ENCODE data around the gene ANKS3.

The ANKS3 gene

DNA sequence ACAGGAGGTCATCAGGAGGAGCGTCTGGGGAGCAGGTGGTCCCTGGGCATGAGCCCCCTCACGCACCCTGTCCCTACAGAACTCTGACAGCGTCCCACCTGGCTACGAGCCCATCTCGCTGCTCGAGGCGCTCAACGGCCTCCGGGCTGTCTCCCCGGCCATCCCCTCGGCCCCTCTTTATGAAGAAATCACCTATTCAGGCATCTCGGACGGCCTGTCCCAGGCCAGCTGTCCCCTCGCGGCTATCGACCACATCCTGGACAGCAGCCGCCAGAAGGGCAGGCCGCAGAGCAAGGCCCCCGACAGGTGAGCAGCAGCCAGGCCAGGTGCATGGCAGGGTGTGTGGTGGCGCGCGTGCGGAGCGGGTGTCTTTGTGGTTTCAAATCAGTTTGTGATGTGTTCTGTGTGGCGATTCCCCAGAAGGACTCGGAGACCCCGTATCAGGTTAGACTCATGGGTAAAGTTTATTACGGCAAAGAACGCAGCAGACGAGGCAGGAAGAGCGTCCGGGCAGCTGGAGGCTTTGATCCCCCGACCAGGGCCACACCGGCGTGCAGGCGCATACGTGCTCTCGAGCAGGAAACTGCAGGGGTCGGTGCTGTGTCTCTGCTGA, 52.5 kb downstream of the ANKS3 start:
- TF ChIP-seq BHLHE40 (IDR thresholded peaks at IDR 0.05; ENCODE audit: borderline replicate concordance) (no peak), FOXK2 (IDR thresholded peaks at IDR 0.05) (no peak), CTBP1 (IDR thresholded peaks at IDR 0.05; ENCODE audit: borderline replicate concordance) (no peak), LEF1 (IDR thresholded peaks at IDR 0.05; ENCODE audit: borderline replicate concordance) (no peak), SP1 (IDR thresholded peaks at IDR 0.05) (no peak), ZNF384 (IDR thresholded peaks at IDR 0.05) (no peak), HDGF (IDR thresholded peaks at IDR 0.05; ENCODE audit: borderline replicate concordance) (no peak), ELF4 (IDR thresholded peaks at IDR 0.05) (no peak), FOXM1 (IDR thresholded peaks at IDR 0.05; ENCODE audit: borderline replicate concordance) (no peak), ARNT (IDR thresholded peaks at IDR 0.05) (no peak), FOXA1 (IDR thresholded peaks at IDR 0.05) (no peak), NFRKB (IDR thresholded peaks at IDR 0.05) (no peak), L3MBTL2 (conservative IDR thresholded peaks at IDR 0.05) (no peak), TARDBP (IDR thresholded peaks at IDR 0.05) (no peak), SUZ12 (IDR thresholded peaks at IDR 0.05) (no peak)
- TF ChIP-seq, protein P1, sequence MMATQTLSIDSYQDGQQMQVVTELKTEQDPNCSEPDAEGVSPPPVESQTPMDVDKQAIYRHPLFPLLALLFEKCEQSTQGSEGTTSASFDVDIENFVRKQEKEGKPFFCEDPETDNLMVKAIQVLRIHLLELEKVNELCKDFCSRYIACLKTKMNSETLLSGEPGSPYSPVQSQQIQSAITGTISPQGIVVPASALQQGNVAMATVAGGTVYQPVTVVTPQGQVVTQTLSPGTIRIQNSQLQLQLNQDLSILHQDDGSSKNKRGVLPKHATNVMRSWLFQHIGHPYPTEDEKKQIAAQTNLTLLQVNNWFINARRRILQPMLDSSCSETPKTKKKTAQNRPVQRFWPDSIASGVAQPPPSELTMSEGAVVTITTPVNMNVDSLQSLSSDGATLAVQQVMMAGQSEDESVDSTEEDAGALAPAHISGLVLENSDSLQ (IDR thresholded peaks at IDR 0.05) = no peak
- ChIA-PET CTCF (interaction anchor here (0.6 kb wide), 1 partner anchor 29 kb away, joined by 3 read pairs; no protein-coding TSS in a partner anchor), POLR2A (no interaction called here)
- no peak for DNase-seq (ENCODE audit: extremely low spot score)

DNA sequence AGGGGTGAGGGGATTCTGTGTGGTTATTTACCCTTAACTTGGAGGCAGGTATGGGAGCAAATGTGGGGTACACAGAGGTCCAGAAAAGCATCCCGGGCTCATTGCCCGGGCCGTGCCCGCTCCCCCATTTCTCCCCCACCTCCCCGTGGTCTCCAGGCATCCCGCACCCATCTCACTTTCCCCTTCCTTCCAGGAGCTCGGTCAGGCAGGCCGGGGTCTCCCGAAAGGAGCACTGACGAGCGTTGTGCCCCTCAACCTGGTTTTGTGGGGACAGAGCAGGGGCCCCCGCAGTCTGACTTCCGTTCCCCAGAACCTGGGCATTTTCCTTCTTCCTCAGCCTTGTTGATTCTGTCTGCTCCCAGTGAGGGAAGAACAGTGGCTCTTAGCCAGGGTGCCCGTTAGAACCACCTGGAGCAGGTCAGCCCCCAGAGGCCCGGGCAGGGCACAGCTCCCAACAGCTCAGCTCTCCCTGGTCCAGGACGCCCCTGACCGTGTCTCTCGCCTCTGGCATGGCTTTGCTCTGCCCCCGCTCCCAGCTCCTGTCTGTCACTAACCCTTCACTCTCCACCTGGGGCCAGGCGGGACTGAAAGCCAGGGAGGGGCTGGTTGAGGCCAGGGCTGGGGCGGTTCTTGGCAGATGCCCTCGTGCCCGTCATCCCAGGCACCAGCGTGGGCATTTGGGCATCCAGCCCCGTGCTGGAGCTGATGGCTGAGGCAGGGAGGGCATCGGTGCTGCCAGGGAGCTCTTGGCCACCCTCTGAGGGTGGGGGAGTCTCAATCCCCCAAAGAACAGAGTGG, 53.2 kb downstream of the ANKS3 start:
- no peak for DNase-seq (ENCODE audit: extremely low spot score)
- ChIA-PET POLR2A (interaction anchor here (0.7 kb wide), 1 partner anchor 162 kb away, joined by 3 read pairs; no protein-coding TSS in a partner anchor), CTCF (interaction anchor here (0.6 kb wide), 1 partner anchor 29 kb away, joined by 3 read pairs; no protein-coding TSS in a partner anchor)
- TF ChIP-seq NFRKB (IDR thresholded peaks at IDR 0.05) (no peak), HDGF (IDR thresholded peaks at IDR 0.05; ENCODE audit: borderline replicate concordance) (no peak), SP1 (IDR thresholded peaks at IDR 0.05) (no peak), SUZ12 (IDR thresholded peaks at IDR 0.05) (no peak), TARDBP (IDR thresholded peaks at IDR 0.05) (no peak), ELF4 (IDR thresholded peaks at IDR 0.05) (no peak), ARNT (IDR thresholded peaks at IDR 0.05) (no peak), ZNF384 (IDR thresholded peaks at IDR 0.05) (no peak), FOXA1 (IDR thresholded peaks at IDR 0.05) (no peak), LEF1 (IDR thresholded peaks at IDR 0.05; ENCODE audit: borderline replicate concordance) (no peak), L3MBTL2 (conservative IDR thresholded peaks at IDR 0.05) (no peak), CTBP1 (IDR thresholded peaks at IDR 0.05; ENCODE audit: borderline replicate concordance) (no peak), BHLHE40 (IDR thresholded peaks at IDR 0.05; ENCODE audit: borderline replicate concordance) (no peak)
- TF ChIP-seq, protein P1 (IDR thresholded peaks at IDR 0.05) = no peak

DNA sequence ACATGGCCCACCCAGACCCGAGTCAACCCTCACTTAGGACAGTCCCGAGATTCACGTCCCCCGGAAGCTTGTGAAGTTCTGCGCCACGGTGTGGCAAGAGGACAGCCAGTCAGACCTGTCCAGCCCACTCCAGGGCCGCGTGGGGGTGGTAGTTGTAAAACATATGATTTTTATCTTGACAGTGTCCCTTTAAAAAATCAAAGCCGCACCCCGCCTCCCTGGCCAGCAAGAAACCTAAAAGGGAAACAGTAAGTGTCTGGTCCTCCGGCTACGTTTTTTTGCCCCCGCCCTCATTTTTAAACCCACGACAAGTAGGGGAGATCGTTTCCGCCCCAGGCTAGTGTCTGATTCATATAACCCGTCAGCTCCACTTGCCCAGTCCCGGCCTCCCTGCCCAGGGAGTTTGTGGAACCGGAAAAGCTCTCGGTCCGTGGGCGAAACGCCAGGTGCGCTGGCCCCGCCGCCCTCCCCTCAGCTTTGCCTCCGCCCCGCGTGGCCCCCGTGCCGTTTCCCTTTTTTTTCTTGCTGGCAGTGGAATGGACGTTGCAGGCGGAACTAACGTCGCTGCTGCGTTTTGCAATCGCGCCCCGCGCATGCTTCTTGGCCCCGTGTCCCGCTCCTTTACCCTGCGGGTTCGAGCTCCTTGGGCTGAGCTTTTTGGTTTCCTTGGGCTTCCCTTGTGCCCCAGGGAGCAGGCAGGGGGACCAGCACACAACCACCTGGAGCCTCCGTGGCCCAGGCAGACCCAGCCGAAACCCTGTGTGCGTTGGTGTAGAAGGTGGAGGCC, 54.0 kb downstream of the ANKS3 start:
- ChIA-PET POLR2A (interaction anchor here (0.7 kb wide), 1 partner anchor 161 kb away, joined by 3 read pairs; no protein-coding TSS in a partner anchor), CTCF (no interaction called here)
- no peak for DNase-seq (ENCODE audit: extremely low spot score)
- no peak for TF ChIP-seq FOXK2 (IDR thresholded peaks at IDR 0.05)
- no peak for TF ChIP-seq ELF4 (IDR thresholded peaks at IDR 0.05)

DNA sequence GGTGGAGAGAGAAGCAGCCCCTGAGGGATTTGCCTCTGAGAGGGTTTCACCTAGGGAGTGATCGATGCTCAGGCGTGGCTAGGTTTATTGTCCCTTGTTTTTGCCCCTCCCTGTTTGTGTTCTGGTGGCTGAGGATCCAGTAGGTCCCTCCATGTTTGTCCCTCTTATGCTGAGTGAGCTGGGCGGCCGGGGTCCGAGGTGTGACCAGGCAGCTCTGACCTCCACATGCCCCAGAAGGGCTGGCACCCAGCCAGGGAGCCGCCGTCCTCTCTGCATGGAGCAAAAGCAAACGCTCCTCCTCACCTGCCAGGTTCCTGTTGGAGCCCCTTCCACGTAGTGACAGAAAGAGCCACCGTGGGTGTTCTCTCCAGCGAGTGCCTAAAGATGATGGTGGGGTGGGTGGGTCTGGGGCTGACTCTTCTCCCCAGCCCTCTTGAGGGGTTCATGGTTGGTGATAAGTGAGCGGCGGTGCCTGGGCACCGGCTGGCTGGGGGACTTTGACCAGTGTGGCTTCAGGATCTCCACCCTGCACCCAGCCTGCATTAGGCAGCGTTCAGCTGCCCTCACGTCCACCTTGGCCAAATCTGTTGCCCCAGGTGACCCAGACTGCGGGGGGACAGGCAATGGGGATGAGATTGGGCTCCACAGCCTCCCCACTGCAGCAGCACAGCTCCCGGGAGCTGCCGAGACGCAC, 54.8 kb downstream of the ANKS3 start:
- ChIA-PET POLR2A (no interaction called here), CTCF (no interaction called here)
- DNase-seq (ENCODE audit: extremely low spot score) = no peak
- TF ChIP-seq SUZ12 (IDR thresholded peaks at IDR 0.05) (no peak), TARDBP (IDR thresholded peaks at IDR 0.05) (no peak), LEF1 (IDR thresholded peaks at IDR 0.05; ENCODE audit: borderline replicate concordance) (no peak)
- TF ChIP-seq, protein P1 (IDR thresholded peaks at IDR 0.05) = no peak

DNA sequence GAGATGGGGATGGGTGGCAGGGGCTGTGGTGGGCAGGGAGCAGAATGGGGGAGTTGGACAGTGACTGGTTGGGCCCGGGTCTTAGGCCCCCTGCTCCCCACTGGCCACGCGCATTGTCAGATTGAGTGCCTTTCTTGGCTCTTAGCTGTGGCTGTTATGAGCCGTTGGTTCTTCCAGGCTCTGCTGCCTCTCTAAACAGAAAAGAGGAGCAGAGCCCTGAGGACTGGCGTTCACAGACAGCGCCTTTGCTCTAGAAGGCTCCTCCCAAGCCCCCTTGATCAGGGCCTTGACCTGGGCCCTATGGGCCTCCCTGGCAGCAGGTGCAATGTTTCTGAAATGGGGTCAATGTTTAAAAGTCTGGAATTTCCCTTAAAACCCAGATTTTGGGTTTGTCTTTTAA, 55.5 kb downstream of the ANKS3 start:
- TF ChIP-seq BHLHE40 (IDR thresholded peaks at IDR 0.05; ENCODE audit: borderline replicate concordance) = no peak
- TF ChIP-seq ZNF384 (IDR thresholded peaks at IDR 0.05) = no peak
- TF ChIP-seq ARNT (IDR thresholded peaks at IDR 0.05) = no peak
- TF ChIP-seq FOXK2 (IDR thresholded peaks at IDR 0.05) = no peak
- TF ChIP-seq L3MBTL2 (conservative IDR thresholded peaks at IDR 0.05) = no peak
- TF ChIP-seq SUZ12 (IDR thresholded peaks at IDR 0.05) = no peak
- no peak for TF ChIP-seq FOXM1 (IDR thresholded peaks at IDR 0.05; ENCODE audit: borderline replicate concordance)
- no peak for TF ChIP-seq NFRKB (IDR thresholded peaks at IDR 0.05)
- TF ChIP-seq FOXA1 (IDR thresholded peaks at IDR 0.05) = no peak
- no peak for TF ChIP-seq ELF4 (IDR thresholded peaks at IDR 0.05)
- no peak for TF ChIP-seq LEF1 (IDR thresholded peaks at IDR 0.05; ENCODE audit: borderline replicate concordance)
- TF ChIP-seq TARDBP (IDR thresholded peaks at IDR 0.05) = no peak
- no peak for DNase-seq (ENCODE audit: extremely low spot score)
- CTCF ChIA-PET = no interaction called here
- POLR2A ChIA-PET = no interaction called here

All from HEK293T (cell line).